ENCODE results near the gene RAB11FIP3.
"Not testable (repeated sequence)": the region's sequence is repeated elsewhere in the genome, so short reads cannot be mapped to it uniquely, and the experiment has no call there.

The RAB11FIP3 gene, protein sequence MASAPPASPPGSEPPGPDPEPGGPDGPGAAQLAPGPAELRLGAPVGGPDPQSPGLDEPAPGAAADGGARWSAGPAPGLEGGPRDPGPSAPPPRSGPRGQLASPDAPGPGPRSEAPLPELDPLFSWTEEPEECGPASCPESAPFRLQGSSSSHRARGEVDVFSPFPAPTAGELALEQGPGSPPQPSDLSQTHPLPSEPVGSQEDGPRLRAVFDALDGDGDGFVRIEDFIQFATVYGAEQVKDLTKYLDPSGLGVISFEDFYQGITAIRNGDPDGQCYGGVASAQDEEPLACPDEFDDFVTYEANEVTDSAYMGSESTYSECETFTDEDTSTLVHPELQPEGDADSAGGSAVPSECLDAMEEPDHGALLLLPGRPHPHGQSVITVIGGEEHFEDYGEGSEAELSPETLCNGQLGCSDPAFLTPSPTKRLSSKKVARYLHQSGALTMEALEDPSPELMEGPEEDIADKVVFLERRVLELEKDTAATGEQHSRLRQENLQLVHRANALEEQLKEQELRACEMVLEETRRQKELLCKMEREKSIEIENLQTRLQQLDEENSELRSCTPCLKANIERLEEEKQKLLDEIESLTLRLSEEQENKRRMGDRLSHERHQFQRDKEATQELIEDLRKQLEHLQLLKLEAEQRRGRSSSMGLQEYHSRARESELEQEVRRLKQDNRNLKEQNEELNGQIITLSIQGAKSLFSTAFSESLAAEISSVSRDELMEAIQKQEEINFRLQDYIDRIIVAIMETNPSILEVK

DNA sequence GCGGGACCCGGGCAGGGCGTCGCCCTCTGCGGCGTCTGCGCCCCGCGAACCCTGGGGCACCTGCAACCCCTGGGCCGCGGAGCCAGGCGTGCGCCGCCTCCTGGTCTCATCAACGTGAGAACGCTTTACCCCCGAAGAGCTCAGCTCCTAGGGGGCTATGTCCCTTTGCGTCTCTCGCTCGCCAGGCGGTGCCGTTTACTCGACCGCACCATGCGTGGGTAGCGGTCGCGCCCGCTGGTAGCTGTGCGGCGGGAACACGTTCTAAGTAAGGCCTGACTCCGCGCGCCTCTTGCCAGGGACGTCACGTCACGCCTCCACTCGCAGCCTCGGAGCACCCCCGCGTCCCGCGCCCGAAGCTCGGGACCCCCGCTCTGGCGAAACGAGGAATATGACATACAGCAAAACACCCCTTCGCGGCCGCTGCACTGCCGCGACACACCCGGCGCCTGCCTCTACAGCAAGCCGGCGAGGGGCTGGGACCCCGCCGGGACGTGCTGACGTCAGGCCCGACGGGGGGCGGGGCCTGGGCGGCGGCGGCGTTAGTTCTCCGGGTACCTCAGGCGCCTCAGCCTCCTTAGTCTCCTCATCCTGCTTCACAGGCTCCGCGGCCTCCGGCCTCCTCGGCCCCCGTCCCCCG is at the start of gene RAB11FIP3:
RAB11FIP3 (plus strand) TSS at position 568 of the 637 bp plus-strand sequence. CDS start 358 bp downstream, outside the sequence.
- in situ Hi-C loops (cut with HindIII; ENCODE audit: low sequenced_read_pairs), result no loop called here

DNA sequence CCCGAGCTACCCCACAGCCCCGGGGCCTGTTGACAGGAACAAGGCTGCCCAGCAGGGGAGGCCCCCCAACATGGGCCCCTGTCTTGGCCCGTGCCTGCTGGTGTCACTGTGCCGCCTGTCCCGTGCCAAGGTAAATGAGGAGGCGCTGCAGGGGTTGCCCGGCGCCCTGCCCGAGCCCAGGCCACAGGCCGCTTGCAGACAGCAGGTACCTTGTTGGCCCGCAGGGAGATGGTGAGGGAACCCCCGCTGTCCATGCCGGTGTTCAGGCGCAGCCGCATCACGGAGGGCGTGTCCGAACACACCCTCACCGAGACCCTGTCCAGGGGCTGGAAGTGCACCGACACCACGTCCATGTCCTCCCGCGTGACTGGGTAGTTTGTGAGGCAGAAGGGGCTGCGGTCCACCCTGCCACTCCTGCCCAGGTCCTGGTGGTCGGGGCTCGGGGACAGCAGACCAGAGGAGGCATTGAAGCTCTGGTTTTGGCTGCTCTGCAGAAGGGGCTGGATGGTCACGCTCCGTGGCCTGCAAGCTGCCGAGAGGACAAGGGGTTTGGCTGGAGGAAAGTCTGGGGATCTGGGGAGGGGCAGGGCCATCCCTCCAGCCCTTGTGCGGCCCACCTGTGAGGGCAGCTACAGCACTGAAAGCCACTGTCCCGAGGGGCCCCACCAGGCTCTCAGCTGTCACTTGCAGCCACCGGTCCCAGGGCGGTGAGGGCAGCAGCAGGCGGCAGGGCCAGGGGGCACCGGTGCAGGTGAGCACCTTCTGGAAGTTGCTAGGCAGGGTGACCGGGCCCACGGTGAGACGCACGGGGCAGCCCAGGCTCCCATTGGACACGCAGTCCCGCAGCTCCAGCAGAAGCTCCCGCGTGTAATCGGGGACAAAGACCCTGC is 49.3 kb upstream of the RAB11FIP3 start:
- in situ Hi-C loops (cut with HindIII; ENCODE audit: low sequenced_read_pairs), result no loop called here

DNA sequence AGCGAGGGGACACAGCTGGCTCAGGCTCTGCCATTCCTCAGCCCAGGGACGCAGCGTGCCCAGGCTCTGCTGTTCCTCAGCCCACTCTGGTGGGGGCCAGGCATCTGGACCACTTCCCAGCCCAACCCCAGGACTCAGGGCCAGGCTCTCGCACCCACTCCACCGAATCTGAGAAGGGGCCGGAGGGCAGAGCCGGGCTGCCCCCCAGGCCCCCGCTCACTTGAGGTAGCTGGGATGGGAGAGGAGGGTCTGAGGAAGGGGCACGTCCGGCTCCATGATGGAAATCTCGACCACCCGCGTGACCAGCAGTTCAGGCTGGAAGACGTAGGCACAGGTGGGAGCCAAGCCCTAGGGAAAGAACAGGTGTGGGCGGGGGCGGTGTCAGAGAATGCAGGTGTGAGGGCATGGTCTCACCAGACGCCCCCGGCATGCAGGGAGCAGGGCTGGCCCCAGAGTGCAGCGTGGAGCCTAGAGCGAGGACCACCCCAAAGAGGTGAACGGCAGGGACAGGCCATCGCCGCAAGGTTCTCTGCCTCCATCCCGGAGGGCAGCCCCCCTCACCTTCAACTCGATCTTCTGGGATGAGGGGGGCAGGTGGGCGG is 48.5 kb upstream of the RAB11FIP3 start:
- in situ Hi-C loops (cut with HindIII; ENCODE audit: low sequenced_read_pairs), result no loop called here

DNA sequence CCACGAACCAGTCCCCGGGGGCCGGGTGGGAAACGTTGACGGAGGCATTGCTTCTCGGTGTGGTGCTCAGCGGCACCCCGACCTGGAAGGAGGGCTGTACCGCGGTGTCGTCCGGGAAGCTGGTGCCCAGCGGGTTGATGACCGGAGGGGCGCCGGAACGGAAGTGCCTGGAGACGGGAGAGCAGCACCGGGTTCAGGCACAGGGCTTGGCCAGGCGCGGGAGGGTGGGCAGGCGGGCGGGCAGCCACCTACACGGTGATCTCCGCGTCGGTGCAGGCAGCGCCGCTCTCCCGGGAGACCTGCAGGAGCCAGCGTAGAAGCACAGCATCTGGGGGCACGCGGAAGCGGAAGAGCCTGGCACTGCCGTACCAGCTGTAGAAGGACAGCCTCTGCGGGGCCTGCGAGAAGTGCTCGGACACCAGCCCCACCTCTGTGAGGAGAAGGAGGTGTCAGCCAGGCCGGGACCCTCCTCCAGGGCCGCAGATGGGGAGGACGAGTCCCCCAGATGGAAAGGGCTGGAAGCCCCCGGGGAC is 48.0 kb upstream of the RAB11FIP3 start:
- in situ Hi-C loops (cut with HindIII; ENCODE audit: low sequenced_read_pairs), result no loop called here

DNA sequence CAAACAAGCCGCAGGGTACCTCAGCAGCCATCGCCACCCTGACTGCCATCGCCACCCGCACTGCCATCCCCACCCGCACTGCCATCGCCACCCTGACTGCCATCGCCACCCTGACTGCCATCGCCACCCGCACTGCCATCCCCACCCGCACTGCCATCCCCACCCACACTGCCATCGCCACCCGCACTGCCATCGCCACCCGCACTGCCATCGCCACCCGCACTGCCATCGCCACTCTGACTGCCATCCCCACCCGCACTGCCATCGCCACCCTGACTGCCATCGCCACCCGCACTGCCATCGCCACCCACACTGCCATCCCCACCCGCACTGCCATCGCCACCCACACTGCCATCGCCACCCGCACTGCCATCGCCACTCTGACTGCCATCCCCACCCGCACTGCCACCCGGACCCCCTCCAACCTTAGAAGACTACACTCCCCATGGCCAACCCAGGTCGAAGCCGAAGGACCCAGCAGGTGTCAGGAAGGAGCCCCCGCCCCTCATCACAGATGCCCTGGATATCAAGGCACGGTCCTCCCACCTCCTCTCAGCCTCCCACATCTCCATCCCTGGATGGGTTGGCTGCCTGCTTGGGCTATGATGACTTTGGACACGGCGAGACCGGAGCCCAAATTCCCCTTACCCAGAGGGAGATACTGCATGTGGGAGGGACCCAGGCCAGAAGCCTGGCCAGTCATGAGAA is 47.2 kb upstream of the RAB11FIP3 start:
- in situ Hi-C loops (cut with HindIII; ENCODE audit: low sequenced_read_pairs), result not testable (repeated sequence)

DNA sequence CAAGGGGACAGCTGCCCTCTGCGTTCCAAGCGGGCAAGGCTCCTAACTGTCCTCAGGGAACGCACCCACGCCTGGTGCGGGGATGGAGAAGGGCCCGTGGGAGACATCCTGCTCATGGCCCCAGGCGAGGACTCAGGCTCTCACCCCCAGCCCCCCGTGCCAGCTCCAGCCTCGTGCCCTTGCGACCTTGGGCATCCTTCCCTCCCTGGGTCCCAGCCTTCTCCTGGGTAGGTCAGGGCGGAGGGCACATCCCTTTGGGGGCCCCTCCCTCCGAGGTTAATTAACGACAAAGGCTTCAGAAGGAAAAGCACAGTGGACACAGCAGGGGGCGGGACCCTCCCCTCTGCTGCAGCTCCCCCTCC is 46.6 kb upstream of the RAB11FIP3 start:
- in situ Hi-C loops (cut with HindIII; ENCODE audit: low sequenced_read_pairs), result no loop called here

DNA sequence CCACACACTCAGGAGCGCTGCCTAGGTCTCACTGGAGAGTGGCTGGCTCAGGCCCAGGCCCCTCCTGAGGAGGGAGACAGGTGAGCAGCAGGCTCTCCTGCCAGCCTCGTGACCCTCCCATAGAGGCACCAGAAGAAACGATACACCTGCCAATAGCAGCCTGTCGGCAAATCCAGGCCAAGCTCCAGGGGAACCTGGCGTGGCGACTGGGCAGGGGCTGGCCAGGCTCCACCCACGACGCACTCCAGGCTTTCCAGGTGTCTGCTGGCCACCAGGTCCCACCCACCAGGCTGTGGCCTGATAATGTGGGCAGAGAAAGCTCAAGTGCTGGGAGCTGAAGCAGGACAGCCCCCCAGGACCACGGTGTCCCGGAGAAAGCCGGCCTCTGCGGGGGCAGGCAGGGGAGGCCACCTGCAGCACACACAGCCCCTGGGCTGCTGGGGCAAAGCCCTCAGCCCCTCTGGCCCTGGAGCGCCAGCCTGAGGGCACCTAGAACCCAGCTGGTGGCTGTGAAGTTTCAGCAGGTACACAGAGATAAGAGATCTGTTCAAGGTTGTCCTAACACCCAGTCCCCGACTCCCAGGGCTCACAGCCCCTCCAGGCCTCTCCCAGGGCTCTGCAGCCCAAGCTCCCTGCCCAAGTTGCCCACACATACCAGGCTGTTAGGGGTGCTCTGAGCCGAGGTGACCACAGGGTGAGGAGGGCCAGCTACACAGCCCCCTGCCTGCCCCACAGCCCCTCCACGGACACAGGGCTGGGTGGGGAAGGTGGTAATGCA is 46.1 kb upstream of the RAB11FIP3 start:
- in situ Hi-C loops (cut with HindIII; ENCODE audit: low sequenced_read_pairs), result no loop called here

DNA sequence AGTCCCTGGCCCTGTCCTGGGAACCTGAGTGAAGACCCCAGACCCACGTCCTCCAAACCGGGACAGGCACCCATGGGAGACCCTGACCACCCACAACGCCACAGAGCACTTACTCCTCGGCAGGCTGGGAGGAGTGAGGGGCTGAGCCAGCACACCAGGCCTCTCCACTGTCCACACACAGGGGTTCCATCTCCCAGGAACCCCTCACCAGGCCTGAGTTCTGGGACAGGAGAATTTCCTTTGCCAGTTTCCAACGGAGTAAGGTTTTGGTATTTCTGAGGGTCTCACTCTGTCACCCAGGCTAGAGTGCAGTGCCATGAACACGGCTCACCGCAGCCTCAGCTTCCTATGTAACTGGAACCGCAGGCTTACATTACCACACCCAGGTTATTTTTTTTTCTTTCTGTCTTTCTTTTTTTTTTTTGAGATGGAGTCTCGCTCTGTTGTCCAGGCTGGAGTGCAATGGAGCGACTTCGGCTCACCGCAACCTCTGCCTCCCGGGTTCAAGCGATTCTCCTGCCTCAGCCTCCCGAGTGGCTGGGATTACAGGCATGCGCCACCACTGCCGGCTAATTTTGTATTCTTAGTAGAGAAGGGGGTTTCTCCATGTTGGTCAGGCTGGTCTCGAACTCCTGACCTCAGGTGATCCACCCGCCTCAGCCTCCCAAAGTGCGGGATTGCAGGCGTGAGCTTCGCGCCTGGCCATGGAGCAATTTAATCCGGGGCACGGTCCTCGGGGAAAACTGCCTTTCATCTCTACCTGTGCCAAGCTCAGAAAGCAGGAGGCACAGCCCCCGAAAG is 45.3 kb upstream of the RAB11FIP3 start:
- in situ Hi-C loops (cut with HindIII; ENCODE audit: low sequenced_read_pairs), result no loop called here

DNA sequence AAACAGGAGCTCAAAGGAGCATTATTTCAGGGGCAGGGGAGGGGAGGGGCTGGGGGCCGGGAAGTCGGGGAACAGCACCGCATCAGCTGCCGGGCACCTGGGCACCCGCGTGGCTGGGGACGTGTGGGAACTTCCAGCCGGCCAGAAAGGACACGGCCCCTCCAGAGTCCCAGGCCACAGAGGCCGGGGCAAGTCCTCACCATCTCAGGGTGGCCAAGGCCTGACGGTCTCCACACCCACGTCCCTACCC is 44.8 kb upstream of the RAB11FIP3 start:
- in situ Hi-C loops (cut with HindIII; ENCODE audit: low sequenced_read_pairs), result no loop called here

DNA sequence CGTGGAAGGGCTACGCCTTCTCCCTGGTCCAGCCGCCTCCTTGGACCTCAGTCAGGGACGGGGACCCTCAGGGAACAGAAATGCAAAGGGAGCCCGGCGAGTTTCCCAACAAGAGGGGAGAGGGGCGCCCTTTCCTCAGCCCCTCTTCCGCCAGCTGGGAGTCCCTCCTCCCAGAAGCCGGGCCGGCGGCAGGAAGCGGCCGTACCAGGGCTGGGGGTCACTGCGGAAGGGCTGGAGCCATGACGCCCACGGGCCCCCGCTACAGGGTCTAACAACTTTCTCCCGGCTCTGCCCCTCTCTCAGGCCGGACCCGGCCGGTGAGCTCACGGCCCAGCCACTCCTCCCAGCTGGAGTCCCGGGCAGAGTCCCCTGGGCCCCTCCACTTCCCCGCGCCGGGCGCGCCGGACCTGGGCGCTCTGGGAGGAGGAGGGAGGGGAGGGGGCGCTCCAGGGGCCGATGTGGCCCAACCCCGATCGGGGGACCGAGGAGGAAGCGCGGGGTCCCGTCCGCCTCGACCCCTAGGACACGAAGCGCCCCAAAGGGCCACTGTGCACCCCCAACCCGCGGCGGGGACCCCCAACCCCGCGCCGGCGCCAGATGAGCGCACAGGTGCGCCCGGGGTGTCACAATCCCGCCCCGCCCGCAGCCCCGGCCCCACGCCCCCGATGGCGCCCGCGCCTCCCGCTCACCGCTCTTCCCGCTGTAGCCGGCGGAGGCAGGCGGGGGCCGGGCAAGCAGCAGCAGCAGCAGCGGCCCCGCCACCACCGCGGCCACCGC is 44.2 kb upstream of the RAB11FIP3 start:
- in situ Hi-C loops (cut with HindIII; ENCODE audit: low sequenced_read_pairs), result no loop called here

DNA sequence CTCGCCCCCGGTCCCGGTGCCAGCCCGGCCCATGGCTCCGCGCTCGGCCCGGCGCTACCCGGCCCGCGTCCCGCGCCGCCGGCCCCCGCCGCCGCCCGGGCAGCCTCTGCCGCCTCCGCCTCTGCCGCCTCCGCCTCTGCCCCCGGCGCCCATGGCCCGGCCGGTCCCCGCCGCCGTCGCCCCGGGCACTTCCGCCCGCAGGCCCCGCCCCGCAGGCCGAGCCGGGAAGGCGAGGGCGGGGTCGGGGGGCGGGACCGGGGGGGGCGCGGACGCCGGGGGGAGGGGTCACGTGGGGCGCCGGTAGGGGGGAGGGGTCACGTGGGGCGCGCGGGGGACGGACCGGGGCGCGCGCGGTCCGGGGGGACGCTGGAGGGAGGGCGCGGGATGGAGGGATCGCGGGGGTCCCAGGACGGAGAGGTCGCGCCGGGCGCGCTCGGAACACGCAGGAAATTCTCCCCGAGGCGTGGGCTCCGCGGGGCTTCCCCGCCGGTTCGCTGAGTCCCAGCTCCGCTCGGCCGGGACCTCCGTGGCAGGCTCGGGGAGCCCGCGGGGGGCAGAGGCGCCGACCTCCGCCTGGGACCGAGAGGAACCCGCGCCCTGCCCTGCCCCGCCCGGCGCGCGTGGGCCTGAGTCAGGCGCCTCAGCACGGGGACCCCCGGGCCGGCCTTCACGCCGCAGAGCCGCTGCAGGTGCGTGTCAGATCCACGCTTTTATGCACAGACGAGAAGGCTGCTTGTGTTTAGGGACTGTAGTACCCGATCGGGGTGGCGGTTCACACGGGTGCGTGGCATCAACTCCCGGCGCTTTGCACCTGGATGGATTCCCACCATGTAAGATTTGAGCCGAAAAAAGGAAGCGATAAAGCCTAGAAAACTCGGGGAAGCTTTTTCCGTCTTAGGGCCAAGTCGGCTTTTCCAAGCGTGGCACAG is 43.4 kb upstream of the RAB11FIP3 start, which contains the start of gene PGAP6:
PGAP6 (minus strand) TSS at position 190 of the 929 bp plus-strand sequence; CDS start at position 33, 157 bp downstream.
- in situ Hi-C loops (cut with HindIII; ENCODE audit: low sequenced_read_pairs), result no loop called here

DNA sequence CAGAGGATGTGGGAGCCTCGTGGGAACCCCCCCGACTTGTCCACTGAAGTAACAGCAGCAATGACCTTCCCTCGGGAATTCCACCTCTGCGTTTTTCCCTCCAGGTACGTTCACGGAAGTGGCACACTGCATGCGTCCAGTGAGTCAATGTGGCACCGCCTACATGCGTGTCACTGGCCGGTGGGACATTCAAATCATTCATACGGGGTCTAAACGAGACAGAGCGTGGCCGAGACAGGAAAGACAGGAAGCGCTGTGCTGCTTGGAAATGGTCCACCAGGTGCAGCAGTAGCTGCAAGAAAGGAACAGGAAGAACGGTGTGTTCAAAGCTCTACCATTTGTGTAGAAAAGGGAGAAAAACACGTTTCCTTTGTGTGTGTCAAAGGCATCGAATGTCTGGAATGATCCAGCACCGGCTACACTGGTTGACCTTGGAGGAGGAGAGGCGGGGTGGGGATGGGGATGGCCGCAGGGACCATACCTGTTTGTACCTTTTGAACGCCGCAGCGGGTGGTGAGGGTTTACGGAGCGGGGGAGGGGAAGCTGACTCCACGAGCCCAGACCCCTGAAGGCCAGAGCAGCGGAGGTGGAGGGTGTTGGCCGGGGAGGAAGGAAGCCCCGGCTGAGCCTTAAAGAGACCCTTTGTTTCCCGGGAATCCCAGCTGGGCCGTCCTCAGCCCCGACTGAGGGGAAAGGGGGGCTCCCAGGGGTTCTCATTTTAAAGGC is 42.0 kb upstream of the RAB11FIP3 start:
- in situ Hi-C loops (cut with HindIII; ENCODE audit: low sequenced_read_pairs), result no loop called here

DNA sequence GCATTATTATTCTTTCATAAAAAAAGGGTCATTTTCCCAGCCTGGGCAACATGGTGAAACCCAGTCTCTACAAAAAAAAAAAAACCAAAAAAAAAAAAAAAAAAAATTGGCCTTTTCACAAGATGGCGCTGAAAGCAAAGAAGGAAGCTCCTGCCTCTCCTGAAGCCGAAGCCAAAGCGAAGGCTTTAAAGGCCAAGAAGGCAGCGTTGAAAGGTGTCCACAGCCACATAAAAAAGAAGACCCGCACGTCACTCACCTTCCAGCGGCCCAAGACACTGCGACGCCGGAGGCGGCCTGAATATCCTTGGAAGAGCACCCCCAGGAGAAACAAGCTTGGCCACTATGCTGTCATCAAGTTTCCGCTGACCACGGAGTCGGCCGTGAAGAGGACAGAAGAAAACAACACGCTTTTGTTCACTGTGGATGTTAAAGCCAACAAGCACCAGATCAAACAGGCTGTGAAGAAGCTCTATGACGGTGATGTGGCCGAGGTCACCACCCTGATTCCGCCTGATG is 38.8 kb upstream of the RAB11FIP3 start:
- in situ Hi-C loops (cut with HindIII; ENCODE audit: low sequenced_read_pairs), result no loop called here

DNA sequence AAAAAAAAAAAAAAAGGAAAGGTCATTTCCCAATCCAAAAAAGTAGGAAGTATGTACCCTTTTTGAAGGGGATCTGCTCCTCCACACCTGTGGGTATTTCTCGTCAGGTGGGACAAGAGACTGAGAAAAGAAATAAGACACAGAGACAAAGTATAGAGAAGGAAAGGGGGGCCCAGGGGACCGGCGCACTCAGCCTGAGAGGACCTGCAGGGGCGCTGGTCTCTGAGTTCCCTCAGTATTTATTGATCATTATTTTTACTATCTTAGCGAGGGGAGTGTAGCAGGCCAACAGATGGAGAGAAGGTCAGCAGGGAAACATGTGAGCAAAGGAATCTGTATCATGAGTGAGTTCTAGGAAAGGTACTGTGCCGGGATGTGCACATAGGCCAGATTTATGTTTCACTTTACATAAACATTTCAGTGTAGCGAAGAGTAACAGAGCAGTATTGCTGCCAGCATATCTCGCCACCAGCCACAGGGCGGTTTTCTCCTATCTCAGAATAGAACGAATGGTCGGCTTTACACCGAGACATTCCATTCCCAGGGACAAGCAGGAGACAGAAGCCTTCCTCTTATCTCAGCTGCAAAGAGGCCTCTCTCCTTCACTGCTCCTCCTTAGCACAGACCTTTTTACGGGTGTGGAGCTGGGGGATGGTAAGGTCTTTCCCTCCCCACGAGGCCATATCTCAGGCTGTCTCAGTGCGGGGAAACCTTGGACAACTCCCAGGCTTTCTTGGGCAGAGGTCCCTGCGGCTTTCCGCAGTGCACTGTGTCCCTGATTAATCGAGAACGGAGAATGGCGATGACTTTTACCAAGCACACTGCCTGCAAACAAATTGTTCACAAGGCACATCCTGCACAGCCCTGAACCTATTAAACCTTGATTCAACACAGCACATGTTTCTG is 37.4 kb upstream of the RAB11FIP3 start:
- in situ Hi-C loops (cut with HindIII; ENCODE audit: low sequenced_read_pairs), result not testable (repeated sequence)

All from DLD1 (cell line).